Amniotic stem cell (primary cell): ENCODE measurements around the gene KLK1.
"Not testable (repeated sequence)": the region's sequence is repeated elsewhere in the genome, so short reads cannot be mapped to it uniquely, and the experiment has no call there.

Source experiments
- DNase-seq: peaks from one replicate; lab custom pipeline; 2025; lab: John Stamatoyannopoulos, UW

Gene KLK1

GRCh38 chr19:50814883-50815282, 8.7 kb downstream of the KLK1 start:
- DNase-seq = no peak

GRCh38 chr19:50812474-50812873, 11.1 kb downstream of the KLK1 start:
- DNase-seq = no peak

GRCh38 chr19:50811622-50812238, 11.9 kb downstream of the KLK1 start:
- not testable (repeated sequence) for DNase-seq

- DNase-seq = no peak
Observed at GRCh38 chr19:50808856-50809255, 14.7 kb downstream of the KLK1 start.

GRCh38 chr19:50804420-50805272, 18.9 kb downstream of the KLK1 start:
- DNase-seq = peak; percentile 98

- DNase-seq = no peak
Observed at GRCh38 chr19:50803633-50804419, 19.8 kb downstream of the KLK1 start.

GRCh38 chr19:50801107-50801506, 22.5 kb downstream of the KLK1 start:
- DNase-seq = no peak

GRCh38 chr19:50799547-50799851, 24.1 kb downstream of the KLK1 start:
- no peak for DNase-seq

GRCh38 chr19:50798659-50799546, 24.7 kb downstream of the KLK1 start:
- DNase-seq = no peak

- DNase-seq = no peak
Observed at GRCh38 chr19:50797781-50798658, 25.6 kb downstream of the KLK1 start.

- no peak for DNase-seq
Observed at GRCh38 chr19:50797429-50797780, 26.2 kb downstream of the KLK1 start.

GRCh38 chr19:50796634-50797428, 26.8 kb downstream of the KLK1 start:
- DNase-seq = no peak

GRCh38 chr19:50796128-50796633, 27.4 kb downstream of the KLK1 start:
- DNase-seq = no peak

GRCh38 chr19:50795664-50796073, 27.9 kb downstream of the KLK1 start:
- DNase-seq = no peak

GRCh38 chr19:50794876-50795663, 28.5 kb downstream of the KLK1 start:
- no peak for DNase-seq

- no peak for DNase-seq
Observed at GRCh38 chr19:50794074-50794875, 29.3 kb downstream of the KLK1 start.

GRCh38 chr19:50793558-50794065, 30.0 kb downstream of the KLK1 start:
- no peak for DNase-seq
